HCT116 (cell line): ENCODE measurements around the gene MSH6. TPM values are rescaled to one million over a fixed set of nuclear protein-coding genes. Genes with fewer than 3 reads are reported as not detected.

Source experiments
- ATAC-seq: fragments of 200-7000 bp; cut with Tn5 transposase; 2 replicates; pipeline ENCODE4 v1.9.1; 2020; ENCODE audit warnings: mild to moderate bottlenecking, moderate library complexity
- BruUV-seq: library from RNA; stranded (reverse); fragments of 400-500 nt; replicated peaks from 2 replicates; lab custom pipeline; 2021; lab: Mats Ljungman, UMichigan
- CTCF ChIA-PET: fragments of 300-600 bp; sonication (Branson Sonifier 250); formaldehyde crosslinking; loops from one replicate; lab custom pipeline; 2021; ENCODE audit warnings: antibody characterized with exemption; lab: Charles Lee
- POLR2A ChIA-PET: fragments of 300-600, 350-600 bp; sonication (Branson Sonifier 250); formaldehyde crosslinking; loops from one replicate; lab custom pipeline; 2021; ENCODE audit warnings: antibody characterized with exemption; lab: Charles Lee
- RAD21 ChIA-PET, 2 experiments: fragments of 300-600 bp; sonication (Branson Sonifier 250); formaldehyde crosslinking; loops; one replicate each; lab custom pipeline; 2023; ENCODE audit warnings: low total read pairs in 2 of 2; ENCODE audit not compliant: uncharacterized antibody in 2 of 2, unreplicated experiment in 2 of 2, low non-redundant PET in 1 of 2; lab: Charles Lee
- DNase-seq: peaks from one replicate; pipeline ENCODE4 v3.0.0-alpha.2; 2010; ENCODE audit warnings: low read depth, low spot score
- H2AFZ ChIP-seq: fragments of 200-600 bp; shearing (Covaris generic), sonication (generic); 2 replicates; pipeline ENCODE4 v1.6.1; 2017; ENCODE audit warnings: low read depth, mixed run types, mixed read lengths, antibody characterized with exemption, low read length; ENCODE audit not compliant: poor library complexity, severe bottlenecking
- H3K27ac ChIP-seq: 2 replicates; pipeline ENCODE4 v1.5.1; 2012; ENCODE audit warnings: low read depth, low read length
- H3K27me3 ChIP-seq: fragments of 200-600 bp; sonication (generic); 2 replicates; pipeline ENCODE4 v1.6.1; 2016; ENCODE audit warnings: mixed run types, low read length, mixed read lengths; ENCODE audit not compliant: insufficient read depth
- H3K36me3 ChIP-seq, 2 experiments: fragments of 200-500 bp in 1 of 2; fragments of 200-600 bp in 1 of 2; sonication (Bioruptor generic) in 1 of 2; sonication (generic) in 1 of 2; 2 replicates each; pipeline versions ENCODE4 v1.5.1 to v1.6.1; 2014 to 2016; ENCODE audit warnings: low read length in 2 of 2, inconsistent platforms in 1 of 2, mixed read lengths in 1 of 2, mixed run types in 1 of 2; ENCODE audit not compliant: insufficient read depth in 2 of 2, control insufficient read depth in 1 of 2
- H3K4me1 ChIP-seq, 2 experiments: fragments of 200-600 bp in 1 of 2; sonication (generic) in 1 of 2; 2 replicates each; pipeline versions ENCODE4 v1.5.1 to v1.6.1; 2012 to 2017; ENCODE audit warnings: low read length in 2 of 2, inconsistent platforms in 1 of 2, mild to moderate bottlenecking in 1 of 2, mixed read lengths in 1 of 2, mixed run types in 1 of 2, moderate library complexity in 1 of 2; ENCODE audit not compliant: insufficient read depth in 2 of 2, control insufficient read depth in 1 of 2
- H3K4me2 ChIP-seq: fragments of 200-600 bp; sonication (generic); 2 replicates; pipeline ENCODE4 v1.6.1; 2017; ENCODE audit warnings: mixed run types, low read length, mixed read lengths
- H3K4me3 ChIP-seq, 2 experiments: fragments of 200-600 bp in 1 of 2; sonication (generic) in 1 of 2; replicated peaks in 1 of 2; 2 replicates each; pipeline ENCODE4 v1.5.1; 2011 to 2016; ENCODE audit warnings: low read length in 2 of 2, control low read depth in 1 of 2, low read depth in 1 of 2, mild to moderate bottlenecking in 1 of 2, mixed read lengths in 1 of 2, mixed run types in 1 of 2
- H3K79me2 ChIP-seq: fragments of 200-600 bp; sonication (generic); 2 replicates; pipeline ENCODE4 v1.6.1; 2017; ENCODE audit warnings: mild to moderate bottlenecking, mixed run types, low read length, moderate library complexity, mixed read lengths; ENCODE audit not compliant: insufficient read depth
- H3K9ac ChIP-seq: fragments of 200-600 bp; sonication (generic); 2 replicates; pipeline ENCODE4 v1.6.1; 2016; ENCODE audit warnings: low read length, mixed read lengths
- H3K9me2 ChIP-seq: fragments of 200-600 bp; sonication (generic), shearing (Covaris generic); 2 replicates; pipeline ENCODE4 v1.6.1; 2017; ENCODE audit warnings: mixed run types, mild to moderate bottlenecking, moderate library complexity; ENCODE audit not compliant: insufficient read depth
- H3K9me3 ChIP-seq, 2 experiments: fragments of 200-500 bp in 1 of 2; fragments of 200-600 bp in 1 of 2; sonication (Bioruptor generic) in 1 of 2; sonication (generic) in 1 of 2; 2 replicates each; pipeline ENCODE4 v1.6.1; 2014 to 2017; ENCODE audit warnings: low read length in 2 of 2, mixed read lengths in 2 of 2, inconsistent platforms in 1 of 2, low read depth in 1 of 2, mild to moderate bottlenecking in 1 of 2, mixed run types in 1 of 2, moderate library complexity in 1 of 2; ENCODE audit not compliant: control insufficient read depth in 1 of 2, insufficient read depth in 1 of 2
- H4K20me1 ChIP-seq: fragments of 200-600 bp; sonication (generic), shearing (Covaris generic); 2 replicates; pipeline ENCODE4 v1.6.1; 2017; ENCODE audit warnings: mixed run types, mild to moderate bottlenecking, moderate library complexity; ENCODE audit not compliant: insufficient read depth
- ATF3 ChIP-seq: IDR thresholded peaks from 2 replicates; pipeline ENCODE4 v1.6.1; 2012
- EZH2 ChIP-seq: fragments of 200-600 bp; sonication (generic); IDR thresholded peaks from 2 replicates; pipeline ENCODE4 v1.6.1; 2017; ENCODE audit warnings: antibody characterized with exemption, mixed run types
- JUND ChIP-seq: IDR thresholded peaks from 2 replicates; pipeline ENCODE4 v1.6.1; 2012
- POLR2A ChIP-seq: IDR thresholded peaks from 2 replicates; pipeline ENCODE4 v1.7.0; 2011; ENCODE audit warnings: borderline replicate concordance; ENCODE audit not compliant: insufficient read depth, insufficient read length; ENCODE audit errors: extremely low read depth
- POLR2AphosphoS5 ChIP-seq: IDR thresholded peaks from 2 replicates; pipeline ENCODE4 v1.6.1; 2011; ENCODE audit warnings: mild to moderate bottlenecking, low read depth, low read length, moderate library complexity
- SRF ChIP-seq: IDR thresholded peaks from 2 replicates; pipeline ENCODE4 v1.6.1; 2012; ENCODE audit warnings: low read depth
- ZBTB33 ChIP-seq: IDR thresholded peaks from 2 replicates; pipeline ENCODE4 v1.6.1; 2011; ENCODE audit warnings: mild to moderate bottlenecking, low read length, moderate library complexity; ENCODE audit not compliant: insufficient replicate concordance; ENCODE audit errors: extremely low read depth
- ZFX ChIP-seq: fragments of 450-650 bp; IDR thresholded peaks from 2 replicates; pipeline ENCODE4 v1.6.1; 2017
- ZNF274 ChIP-seq: fragments of 200-500 bp; sonication (Bioruptor generic); IDR thresholded peaks from 2 replicates; pipeline ENCODE4 v1.6.1; 2014; ENCODE audit warnings: mild to moderate bottlenecking, low read depth, low read length, inconsistent platforms
- intact Hi-C: fragments of 100-400 bp; cut with micrococcal nuclease; formaldehyde crosslinking; loops from 2 replicates; pipeline ENCODE4 v1.10.0; 2022
- total RNA-seq: library from RNA; stranded (reverse); gene quantifications from one replicate; pipeline ENCODE4 v1.2.1, GENCODE V29; 2021; ENCODE audit not compliant: unreplicated experiment

The MSH6 gene
- total RNA-seq, 1 experiment from 2014 or later = 71.2 TPM

DNA sequence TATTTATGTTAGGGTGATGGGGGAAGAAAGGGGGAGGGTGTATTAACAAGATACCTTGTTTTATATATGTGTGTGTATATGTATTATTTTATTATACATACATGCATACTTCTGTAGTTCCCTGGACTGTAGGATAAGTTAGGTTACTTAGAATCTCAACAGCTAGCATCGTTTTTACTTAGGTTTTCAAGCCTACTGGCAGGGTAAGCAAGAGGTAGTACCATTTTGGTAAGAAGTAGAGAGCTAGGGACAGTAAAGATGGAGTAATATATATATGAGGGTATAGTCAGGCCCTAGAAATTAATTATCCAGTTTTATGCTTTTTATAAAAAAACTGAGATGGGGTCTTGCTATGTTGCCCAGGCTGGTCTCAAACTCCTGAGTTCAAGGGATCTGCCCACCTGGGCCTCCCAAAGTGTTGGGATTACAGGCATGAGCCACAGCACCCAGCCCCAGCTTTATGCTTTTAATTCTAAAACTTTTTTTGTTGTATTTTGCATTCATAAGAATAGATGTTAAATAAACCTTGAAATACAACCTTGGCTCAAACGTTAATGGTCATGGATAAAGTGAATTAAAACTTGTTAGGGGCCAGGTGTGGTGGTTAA lies 13.2 kb downstream of the MSH6 start:
- no peak overlapping the region for H3K27ac ChIP-seq
- peaks cover 98% of the 10 kb centered on the region for H3K79me2 ChIP-seq
- no peak overlapping the region for H3K4me2 ChIP-seq
- no peaks in the 10 kb centered on the region for H3K9me3 ChIP-seq
- BruUV-seq = no TSS peak
- no peaks in the 10 kb centered on the region for H4K20me1 ChIP-seq
- ChIA-PET CTCF (no interaction called here), POLR2A (no interaction called here), RAD21 (no interaction called here)
- ATAC-seq (no peak), DNase-seq (no peak)
- no peaks in the 10 kb centered on the region for H3K27me3 ChIP-seq
- H2AFZ ChIP-seq = no peak overlapping the region
- no peaks in the 10 kb centered on the region for H3K4me1 ChIP-seq
- no peak overlapping the region for H3K4me3 ChIP-seq
- no peak overlapping the region for H3K9ac ChIP-seq
- intact Hi-C loops = no loop called here
- no peaks in the 10 kb centered on the region for H3K9me2 ChIP-seq
- peaks cover 36 to 45% of the 10 kb centered on the region in 2 experiments for H3K36me3 ChIP-seq
- TF ChIP-seq POLR2A (no peak), ZBTB33 (no peak), POLR2AphosphoS5 (no peak), EZH2 (no peak), ZFX (no peak), ATF3 (no peak), JUND (no peak), ZNF274 (no peak), SRF (no peak)
